ENCODE data around the gene IL2.

The IL2 gene

GRCh38 chr4:122456231-122457116, at the start of gene IL2:
TSS of gene IL2 (minus strand) at chr4:122456725. CDS start at chr4:122456440, 285 bp downstream.
- DNase-seq: no peak

GRCh38 chr4:122503214-122503613, 46.7 kb upstream of the IL2 start:
- DNase-seq: no peak

GRCh38 chr4:122500852-122501501, 44.5 kb upstream of the IL2 start:
- DNase-seq: no peak

- DNase-seq: no peak
These were observed 32.5 kb upstream of the IL2 start for GRCh38 chr4:122489061-122489460.

GRCh38 chr4:122483481-122483880, 27.0 kb upstream of the IL2 start:
- no peak for DNase-seq

GRCh38 chr4:122481766-122482405, 25.4 kb upstream of the IL2 start:
- DNase-seq: no peak

- DNase-seq: no peak
These were observed 24.3 kb upstream of the IL2 start for GRCh38 chr4:122480655-122481487.

GRCh38 chr4:122479935-122480416, 23.5 kb upstream of the IL2 start:
- no peak for DNase-seq

- DNase-seq: no peak
These were observed 20.2 kb upstream of the IL2 start for GRCh38 chr4:122476745-122477144.

- DNase-seq: no peak
These were observed 19.6 kb upstream of the IL2 start for GRCh38 chr4:122476126-122476525.

- no peak for DNase-seq
These were observed 18.7 kb upstream of the IL2 start for GRCh38 chr4:122475233-122475632.

- no peak for DNase-seq
These were observed 12.9 kb upstream of the IL2 start for GRCh38 chr4:122469457-122469856.

- no peak for DNase-seq
These were observed 2.1 kb upstream of the IL2 start for GRCh38 chr4:122458625-122459024.

- DNase-seq: no peak
These were observed 3.0 kb downstream of the IL2 start for GRCh38 chr4:122453384-122453995.

- DNase-seq: no peak
These were observed 5.7 kb downstream of the IL2 start for GRCh38 chr4:122450847-122451246.

- no peak for DNase-seq
These were observed 22.2 kb downstream of the IL2 start for GRCh38 chr4:122434285-122434684.

- DNase-seq: no peak
These were observed 25.2 kb downstream of the IL2 start for GRCh38 chr4:122431351-122431750.

- DNase-seq: no peak
These were observed 33.3 kb downstream of the IL2 start for GRCh38 chr4:122423246-122423645.

- no peak for DNase-seq
These were observed 44.0 kb downstream of the IL2 start for GRCh38 chr4:122412547-122412946.

GRCh38 chr4:122403861-122404260, 52.7 kb downstream of the IL2 start:
- no peak for DNase-seq

Data from cortex of kidney (tissue), 1 donor.